H1 (cell line): ENCODE data around the gene POLE. TPM values are rescaled to one million over a fixed set of nuclear protein-coding genes. Genes with fewer than 3 reads are reported as not detected.

ENCODE experiments used
- BRCA1 ChIP-seq: IDR thresholded peaks from 2 replicates; pipeline ENCODE4 v1.6.1; 2012; ENCODE audit warnings: low read depth, low read length, improper control_type of control experiment
- CBX5 ChIP-seq: fragments of 300-800, 300-1000 bp; sonication (generic); IDR thresholded peaks from 2 replicates; pipeline ENCODE4 v1.7.1; 2016; ENCODE audit warnings: antibody characterized with exemption, low read length, low read depth
- CEBPB ChIP-seq: IDR thresholded peaks from 2 replicates; pipeline ENCODE4 v1.6.1; 2012; ENCODE audit warnings: low read depth, low read length
- HDAC2 ChIP-seq, 2 experiments: fragments of 300-600 bp in 1 of 2; sonication (generic) in 1 of 2; IDR thresholded peaks; 2 replicates each; pipeline ENCODE4 v1.6.1; 2011 to 2012; ENCODE audit warnings: low read depth in 2 of 2, low read length in 2 of 2, mild to moderate bottlenecking in 2 of 2, moderate library complexity in 2 of 2, borderline replicate concordance in 1 of 2, inconsistent platforms in 1 of 2
- JUND ChIP-seq: IDR thresholded peaks from 2 replicates; pipeline ENCODE4 v1.6.1; 2011; ENCODE audit warnings: mild to moderate bottlenecking, improper control_type of control experiment, low read length
- TAF7 ChIP-seq: optimal IDR thresholded peaks from 2 replicates; pipeline ENCODE3; 2011; ENCODE audit warnings: low read depth, mild to moderate bottlenecking, inconsistent platforms, low read length, moderate library complexity, borderline replicate concordance
- polyA plus RNA-seq, 7 experiments: library from polyadenylated mRNA; depleted of rRNA in 3 of 7; stranded (reverse) in 5 of 7; unstranded in 2 of 7; fragments of >200 nt in 5 of 7; fragments of 200-250 nt in 2 of 7; gene quantifications; 1 replicate in 5 of 7; 2 replicates in 1 of 7; 4 replicates in 1 of 7; pipeline versions ENCODE4 v1.2.1 to v1.2.3, GENCODE V29; 2011 to 2013; ENCODE audit warnings: missing spikeins in 2 of 7, mixed read lengths in 2 of 7
- total RNA-seq: library from RNA; stranded (reverse); fragmentation: NEBNext Ultra II Directional; extraction: Animal tissue kit (Norgen Biotek cat#: 25700); gene quantifications from 2 replicates; pipeline ENCODE4 v1.2.1, GENCODE V29; 2021
- TF ChIP-seq, protein P1 (sequence below): fragments of 300-600 bp; sonication (generic); IDR thresholded peaks from 2 replicates; pipeline ENCODE4 v1.7.1; 2012; ENCODE audit warnings: low read length, moderate library complexity, mild to moderate bottlenecking, inconsistent platforms; ENCODE audit not compliant: insufficient replicate concordance

POLE gene
- total and polyA plus RNA-seq, 2 of the 8 experiments (the other 6 are each of a cell fraction or from before 2014, with no cell fraction given), result 59.7 to 115 TPM

- TF ChIP-seq, protein P1, sequence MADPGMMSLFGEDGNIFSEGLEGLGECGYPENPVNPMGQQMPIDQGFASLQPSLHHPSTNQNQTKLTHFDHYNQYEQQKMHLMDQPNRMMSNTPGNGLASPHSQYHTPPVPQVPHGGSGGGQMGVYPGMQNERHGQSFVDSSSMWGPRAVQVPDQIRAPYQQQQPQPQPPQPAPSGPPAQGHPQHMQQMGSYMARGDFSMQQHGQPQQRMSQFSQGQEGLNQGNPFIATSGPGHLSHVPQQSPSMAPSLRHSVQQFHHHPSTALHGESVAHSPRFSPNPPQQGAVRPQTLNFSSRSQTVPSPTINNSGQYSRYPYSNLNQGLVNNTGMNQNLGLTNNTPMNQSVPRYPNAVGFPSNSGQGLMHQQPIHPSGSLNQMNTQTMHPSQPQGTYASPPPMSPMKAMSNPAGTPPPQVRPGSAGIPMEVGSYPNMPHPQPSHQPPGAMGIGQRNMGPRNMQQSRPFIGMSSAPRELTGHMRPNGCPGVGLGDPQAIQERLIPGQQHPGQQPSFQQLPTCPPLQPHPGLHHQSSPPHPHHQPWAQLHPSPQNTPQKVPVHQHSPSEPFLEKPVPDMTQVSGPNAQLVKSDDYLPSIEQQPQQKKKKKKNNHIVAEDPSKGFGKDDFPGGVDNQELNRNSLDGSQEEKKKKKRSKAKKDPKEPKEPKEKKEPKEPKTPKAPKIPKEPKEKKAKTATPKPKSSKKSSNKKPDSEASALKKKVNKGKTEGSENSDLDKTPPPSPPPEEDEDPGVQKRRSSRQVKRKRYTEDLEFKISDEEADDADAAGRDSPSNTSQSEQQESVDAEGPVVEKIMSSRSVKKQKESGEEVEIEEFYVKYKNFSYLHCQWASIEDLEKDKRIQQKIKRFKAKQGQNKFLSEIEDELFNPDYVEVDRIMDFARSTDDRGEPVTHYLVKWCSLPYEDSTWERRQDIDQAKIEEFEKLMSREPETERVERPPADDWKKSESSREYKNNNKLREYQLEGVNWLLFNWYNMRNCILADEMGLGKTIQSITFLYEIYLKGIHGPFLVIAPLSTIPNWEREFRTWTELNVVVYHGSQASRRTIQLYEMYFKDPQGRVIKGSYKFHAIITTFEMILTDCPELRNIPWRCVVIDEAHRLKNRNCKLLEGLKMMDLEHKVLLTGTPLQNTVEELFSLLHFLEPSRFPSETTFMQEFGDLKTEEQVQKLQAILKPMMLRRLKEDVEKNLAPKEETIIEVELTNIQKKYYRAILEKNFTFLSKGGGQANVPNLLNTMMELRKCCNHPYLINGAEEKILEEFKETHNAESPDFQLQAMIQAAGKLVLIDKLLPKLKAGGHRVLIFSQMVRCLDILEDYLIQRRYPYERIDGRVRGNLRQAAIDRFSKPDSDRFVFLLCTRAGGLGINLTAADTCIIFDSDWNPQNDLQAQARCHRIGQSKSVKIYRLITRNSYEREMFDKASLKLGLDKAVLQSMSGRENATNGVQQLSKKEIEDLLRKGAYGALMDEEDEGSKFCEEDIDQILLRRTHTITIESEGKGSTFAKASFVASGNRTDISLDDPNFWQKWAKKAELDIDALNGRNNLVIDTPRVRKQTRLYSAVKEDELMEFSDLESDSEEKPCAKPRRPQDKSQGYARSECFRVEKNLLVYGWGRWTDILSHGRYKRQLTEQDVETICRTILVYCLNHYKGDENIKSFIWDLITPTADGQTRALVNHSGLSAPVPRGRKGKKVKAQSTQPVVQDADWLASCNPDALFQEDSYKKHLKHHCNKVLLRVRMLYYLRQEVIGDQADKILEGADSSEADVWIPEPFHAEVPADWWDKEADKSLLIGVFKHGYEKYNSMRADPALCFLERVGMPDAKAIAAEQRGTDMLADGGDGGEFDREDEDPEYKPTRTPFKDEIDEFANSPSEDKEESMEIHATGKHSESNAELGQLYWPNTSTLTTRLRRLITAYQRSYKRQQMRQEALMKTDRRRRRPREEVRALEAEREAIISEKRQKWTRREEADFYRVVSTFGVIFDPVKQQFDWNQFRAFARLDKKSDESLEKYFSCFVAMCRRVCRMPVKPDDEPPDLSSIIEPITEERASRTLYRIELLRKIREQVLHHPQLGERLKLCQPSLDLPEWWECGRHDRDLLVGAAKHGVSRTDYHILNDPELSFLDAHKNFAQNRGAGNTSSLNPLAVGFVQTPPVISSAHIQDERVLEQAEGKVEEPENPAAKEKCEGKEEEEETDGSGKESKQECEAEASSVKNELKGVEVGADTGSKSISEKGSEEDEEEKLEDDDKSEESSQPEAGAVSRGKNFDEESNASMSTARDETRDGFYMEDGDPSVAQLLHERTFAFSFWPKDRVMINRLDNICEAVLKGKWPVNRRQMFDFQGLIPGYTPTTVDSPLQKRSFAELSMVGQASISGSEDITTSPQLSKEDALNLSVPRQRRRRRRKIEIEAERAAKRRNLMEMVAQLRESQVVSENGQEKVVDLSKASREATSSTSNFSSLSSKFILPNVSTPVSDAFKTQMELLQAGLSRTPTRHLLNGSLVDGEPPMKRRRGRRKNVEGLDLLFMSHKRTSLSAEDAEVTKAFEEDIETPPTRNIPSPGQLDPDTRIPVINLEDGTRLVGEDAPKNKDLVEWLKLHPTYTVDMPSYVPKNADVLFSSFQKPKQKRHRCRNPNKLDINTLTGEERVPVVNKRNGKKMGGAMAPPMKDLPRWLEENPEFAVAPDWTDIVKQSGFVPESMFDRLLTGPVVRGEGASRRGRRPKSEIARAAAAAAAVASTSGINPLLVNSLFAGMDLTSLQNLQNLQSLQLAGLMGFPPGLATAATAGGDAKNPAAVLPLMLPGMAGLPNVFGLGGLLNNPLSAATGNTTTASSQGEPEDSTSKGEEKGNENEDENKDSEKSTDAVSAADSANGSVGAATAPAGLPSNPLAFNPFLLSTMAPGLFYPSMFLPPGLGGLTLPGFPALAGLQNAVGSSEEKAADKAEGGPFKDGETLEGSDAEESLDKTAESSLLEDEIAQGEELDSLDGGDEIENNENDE, result no peak
- TF ChIP-seq TAF7 (no peak), HDAC2 (IDR thresholded peaks at IDR 0.05; ENCODE audit: borderline replicate concordance in 1 of 2, low read depth in 2 of 2, low read length in 2 of 2) (no peak), JUND (no peak), BRCA1 (no peak), CBX5 (no peak), CEBPB (no peak)
Observed at GRCh38 chr12:132633398-132633797, 53.7 kb downstream of the POLE start (continued).
